CD4-positive, alpha-beta T cell treated with Interferon gamma for 1 hour (primary cell): Measurements from ENCODE around the gene ATF4.
"Not testable (repeated sequence)": the region's sequence is repeated elsewhere in the genome, so short reads cannot be mapped to it uniquely, and the experiment has no call there.

ENCODE experiments used
- DNase-seq: peaks from one replicate; pipeline ENCODE4 v3.0.0-alpha.2; 2020

Gene ATF4

DNA sequence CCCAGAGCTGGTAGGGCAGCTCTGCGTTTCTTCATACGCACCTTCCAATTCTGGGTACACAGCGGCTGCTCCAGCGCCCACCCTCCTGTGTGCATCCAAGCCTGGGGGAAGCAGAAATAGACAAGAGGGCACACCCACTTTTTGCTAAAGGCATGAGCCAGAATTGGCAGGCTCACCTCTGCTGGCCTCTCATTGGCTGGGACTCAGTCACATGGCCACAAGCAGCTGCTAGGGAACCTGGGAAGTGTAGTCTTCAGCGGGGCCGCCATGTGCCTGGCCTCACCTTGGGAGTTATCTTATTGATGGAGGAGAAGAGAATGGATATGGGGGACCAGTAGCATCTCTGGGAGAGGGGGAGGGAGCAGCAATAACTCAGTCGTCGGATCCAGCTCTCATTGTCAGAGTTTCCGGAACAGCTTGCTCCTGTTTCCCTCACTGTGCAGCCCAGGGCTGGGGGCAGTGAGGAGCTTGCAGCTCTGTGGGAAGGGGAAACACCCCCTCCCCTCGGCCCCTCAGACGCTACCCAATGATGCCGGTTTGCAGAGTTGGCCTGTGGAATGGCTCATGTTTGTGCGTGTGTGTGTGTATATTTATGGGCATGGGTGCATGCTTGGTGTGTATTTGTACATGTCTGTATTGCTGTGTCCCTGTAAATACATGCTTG is 30.1 kb upstream of the ATF4 start:
- peak; percentile 88 for DNase-seq

DNA sequence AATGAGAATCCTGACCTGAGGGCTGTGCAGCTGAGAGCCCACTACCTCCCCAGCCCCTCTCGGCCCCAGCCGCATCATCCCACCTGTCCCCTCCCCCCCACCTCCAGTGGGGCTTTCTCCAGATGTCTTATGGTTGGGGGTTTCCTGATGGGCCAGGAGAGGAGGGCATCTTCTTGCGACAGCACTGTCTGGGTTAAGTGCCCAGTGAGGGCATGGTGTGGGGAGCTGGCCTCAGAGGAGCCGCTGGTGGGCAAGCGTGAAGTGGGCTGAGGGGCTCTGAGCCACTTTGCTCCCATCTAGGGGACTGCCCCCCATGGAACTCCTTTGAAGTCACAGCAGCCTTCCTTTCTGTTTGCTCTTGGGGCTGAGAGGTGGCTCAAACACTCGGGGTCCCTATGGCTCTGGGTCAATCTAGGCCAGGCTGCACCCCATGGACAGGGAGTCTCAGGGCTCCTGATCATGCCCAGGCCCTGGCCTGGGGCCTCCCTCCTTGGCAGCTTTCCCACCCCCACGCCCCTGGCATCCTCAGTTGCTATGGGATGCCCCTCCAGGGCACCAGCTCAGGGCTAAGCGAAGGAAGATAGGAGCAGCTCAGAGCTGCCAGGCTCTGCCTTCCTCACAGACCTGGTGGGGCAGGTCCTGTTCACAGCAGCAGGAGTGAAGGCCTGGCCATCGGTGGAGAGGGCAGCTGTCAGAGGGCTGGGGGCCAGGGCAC is 29.2 kb upstream of the ATF4 start:
- no peak for DNase-seq

DNA sequence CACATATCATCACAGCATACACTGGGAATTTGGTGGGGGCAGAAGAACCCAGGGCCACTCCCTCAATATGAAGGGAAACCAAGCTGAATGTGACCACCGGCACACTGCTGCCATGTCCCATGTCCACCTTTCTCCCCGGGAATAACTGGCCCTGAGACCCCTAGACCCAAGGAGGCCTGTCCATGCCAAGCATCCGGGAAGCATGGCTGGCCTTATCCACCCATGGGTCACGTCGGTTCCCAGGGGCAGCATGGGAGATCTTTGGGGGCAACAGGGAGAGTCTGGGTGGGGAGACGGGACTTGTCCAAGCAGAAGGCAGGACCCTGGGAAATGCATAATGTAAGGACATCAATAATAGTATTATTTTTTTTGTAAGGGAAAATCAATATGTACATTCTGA is 28.7 kb upstream of the ATF4 start:
- no peak for DNase-seq

DNA sequence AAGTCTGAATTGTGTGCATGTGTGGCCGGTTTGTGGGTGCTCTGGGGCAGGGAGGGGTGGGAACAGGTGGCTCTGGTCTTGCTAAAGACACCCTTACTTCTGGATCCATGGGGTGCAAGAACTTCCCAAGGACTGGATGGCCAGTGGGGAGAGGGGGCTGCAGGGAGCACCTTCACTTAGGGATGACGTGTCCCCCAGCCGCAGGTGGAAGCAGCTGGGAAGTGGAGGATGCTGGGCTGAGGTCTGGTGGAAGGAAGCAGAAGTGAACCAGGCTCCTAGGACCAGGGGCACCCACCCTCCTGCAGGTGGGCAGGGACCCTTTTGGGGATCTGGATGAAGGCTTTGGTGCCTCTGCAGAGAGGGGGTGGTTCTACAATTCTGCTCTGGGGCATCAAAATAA is 28.2 kb upstream of the ATF4 start:
- no peak for DNase-seq

DNA sequence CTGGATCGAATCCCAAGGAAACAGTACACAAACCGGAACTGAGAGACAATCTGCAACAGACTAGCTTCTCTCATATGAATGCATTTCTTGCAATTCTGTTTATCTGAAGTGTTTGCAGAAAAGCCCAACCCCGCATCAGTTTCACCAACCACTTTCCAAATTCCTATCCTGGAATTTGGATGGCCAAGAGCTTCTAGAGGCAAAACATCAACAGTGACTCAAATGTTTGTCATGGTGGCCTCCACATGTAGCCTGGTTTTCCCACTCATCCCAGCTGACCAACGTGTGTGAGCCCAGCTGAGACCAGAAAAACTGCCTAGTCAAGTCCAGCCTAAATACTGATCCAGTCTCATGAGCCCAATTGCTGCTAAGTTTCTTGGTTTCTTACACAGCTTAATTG is 26.6 kb upstream of the ATF4 start:
- DNase-seq: no peak

DNA sequence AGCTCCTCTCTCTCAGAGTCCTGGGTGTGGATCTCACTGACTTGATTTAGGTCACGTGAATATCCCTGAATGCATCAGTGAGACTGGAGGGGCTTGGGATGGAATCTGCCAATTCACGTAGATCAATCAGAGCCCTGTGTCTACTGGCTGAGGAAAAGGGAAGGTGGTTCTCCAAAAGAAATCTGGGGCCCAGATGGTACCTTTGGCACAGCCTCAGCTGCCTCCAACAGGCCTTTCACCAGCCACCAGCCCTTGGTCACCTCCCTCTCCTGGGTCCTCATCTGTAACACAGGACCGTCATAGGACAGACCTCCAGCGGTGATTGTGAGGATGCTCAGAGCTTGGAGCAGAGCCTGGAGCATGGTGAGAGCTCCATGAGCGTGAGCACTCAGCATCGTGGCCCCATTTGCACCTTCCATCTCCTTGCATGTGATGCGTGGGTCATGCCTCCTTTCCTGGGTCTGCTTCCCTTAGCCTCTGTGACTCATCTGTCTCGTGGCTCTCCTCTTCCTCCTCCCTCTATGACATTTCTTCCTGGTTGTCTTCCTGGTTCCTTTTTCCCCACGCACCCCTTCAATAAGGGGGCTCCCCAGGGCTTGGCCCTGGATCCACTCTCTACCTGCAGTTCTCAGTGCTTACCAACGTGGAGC is 25.8 kb upstream of the ATF4 start:
- DNase-seq: peak; percentile 27

DNA sequence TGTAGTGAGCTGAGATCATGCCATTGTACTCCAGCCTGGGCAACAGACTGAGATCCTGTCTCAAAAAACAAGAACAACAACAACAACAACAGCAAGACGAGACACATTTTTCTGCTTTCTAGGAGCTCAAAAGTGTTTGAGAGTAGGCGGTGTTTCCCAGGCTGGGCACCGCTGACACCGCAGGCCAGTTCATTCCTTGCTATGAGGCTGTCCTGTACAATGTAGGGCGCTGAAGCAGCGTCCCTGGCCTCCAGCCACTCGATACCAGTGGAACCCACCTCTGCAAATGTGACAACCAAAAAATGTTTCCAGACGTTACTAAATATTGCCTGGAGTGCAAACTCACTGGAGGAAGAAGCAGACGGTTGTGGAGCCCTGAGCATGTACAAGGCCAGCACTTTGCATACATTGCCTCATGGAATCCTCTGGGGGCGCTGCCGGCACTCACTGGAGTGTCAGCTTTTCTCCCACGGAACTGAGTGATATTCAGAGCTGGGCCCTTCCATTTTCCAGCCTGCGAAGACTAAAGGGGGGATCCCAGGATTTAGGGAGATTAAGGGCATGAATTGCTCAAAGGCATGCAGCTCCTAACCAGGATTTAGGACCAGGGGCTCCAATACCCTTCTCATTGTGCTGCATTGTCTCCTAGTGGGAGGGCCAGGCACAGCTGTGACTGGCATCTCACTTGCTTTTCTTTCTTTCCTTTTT is 24.1 kb upstream of the ATF4 start:
- peak; percentile 55 for DNase-seq

DNA sequence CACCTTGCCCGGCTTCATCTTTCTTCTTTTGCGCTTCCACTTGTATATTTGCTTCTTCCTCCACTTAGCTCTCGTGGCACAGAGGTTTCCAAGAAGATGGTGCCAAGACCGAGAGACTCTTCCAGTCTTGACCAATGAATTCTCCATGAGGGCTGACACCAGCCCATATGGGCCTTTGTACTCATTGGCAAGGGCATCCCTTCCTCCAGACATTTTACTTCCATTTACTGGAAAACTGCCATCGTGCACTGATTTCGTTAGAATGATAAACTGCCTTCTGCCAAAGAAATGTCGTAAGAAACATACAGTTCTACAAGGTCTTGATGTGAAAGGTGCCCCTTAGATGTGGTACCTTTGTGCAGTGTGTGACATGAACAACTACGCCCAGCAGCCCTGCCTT is 22.9 kb upstream of the ATF4 start:
- no peak for DNase-seq

DNA sequence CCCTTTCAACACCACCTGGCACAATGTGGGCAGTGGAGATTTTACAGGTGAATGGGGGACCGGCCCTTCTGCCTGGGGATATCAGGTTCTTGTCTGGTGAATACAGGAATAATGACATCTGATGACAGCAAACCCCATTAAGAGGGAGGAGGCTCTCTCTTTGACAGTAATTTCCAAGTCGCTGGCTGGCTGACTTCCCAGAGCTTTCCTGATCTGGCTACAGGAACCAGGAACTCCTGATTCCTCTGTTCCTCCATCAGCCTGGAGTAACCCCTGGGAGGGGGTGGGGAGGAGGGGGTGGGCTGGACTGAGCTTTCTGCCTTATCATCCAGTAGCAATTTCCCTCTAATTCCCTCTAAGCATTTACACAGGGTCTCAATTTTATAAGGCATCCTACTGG is 22.0 kb upstream of the ATF4 start:
- DNase-seq: no peak

DNA sequence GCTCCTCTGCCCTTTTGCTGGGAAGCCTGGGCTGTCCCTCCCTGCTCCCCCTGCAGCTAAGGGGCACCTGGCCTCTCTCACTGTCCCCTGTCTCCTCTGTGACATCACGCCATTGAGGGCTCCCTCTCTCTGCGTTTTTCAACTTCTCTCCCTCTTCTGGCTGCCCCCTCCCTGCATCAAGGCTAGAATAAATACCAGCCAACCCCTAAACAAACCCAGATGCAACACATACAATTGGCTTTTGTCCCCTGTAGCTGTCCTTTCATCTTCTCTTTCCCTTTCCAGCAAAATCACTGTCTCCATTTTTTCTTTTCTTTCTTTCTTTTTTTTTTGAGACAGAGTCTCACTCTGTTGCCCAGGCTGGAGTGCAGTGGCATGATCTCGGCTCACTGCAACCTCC is 21.6 kb upstream of the ATF4 start:
- no peak for DNase-seq

DNA sequence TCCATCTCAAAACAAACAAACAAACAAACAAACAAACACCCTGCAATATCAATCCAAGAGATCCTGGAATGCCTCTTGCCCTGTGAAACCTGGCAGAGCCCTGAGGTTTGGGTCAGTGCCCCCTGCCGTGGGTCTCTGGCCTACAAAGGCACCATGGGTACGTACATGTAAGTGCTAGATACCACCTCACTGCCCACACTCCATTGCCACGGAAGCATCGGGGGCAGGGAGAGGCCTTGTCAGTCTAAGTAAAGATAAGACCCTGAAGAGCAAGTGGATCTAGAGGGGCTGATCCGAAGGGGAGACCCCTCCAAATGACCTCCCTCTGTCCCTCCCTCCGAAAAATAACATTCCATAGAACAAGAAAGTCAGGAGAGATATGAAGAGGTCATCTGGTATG is 20.3 kb upstream of the ATF4 start:
- DNase-seq: no peak

DNA sequence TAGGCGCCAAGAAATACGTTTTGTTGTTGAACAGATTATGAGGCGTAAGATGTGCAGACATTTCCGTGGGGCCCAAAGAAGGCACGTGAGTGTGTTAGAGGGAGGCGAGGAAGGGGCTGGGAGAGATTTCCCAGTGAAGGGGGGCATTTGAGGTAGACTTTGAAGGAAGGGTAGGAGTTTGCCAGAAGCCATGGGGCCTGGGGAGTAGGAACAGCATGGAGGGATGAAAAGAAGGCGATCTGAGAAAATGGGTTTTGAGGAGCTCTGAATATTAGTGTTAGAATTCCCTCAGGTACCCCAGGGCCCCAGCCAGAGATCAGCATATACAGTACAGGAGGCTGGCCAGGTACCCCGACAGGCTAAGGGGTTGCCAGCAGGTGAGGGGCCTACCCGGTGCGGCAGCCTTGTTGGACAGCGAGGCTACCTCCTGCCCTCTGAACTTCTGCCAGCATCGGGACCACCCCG is 18.7 kb upstream of the ATF4 start:
- DNase-seq: no peak

DNA sequence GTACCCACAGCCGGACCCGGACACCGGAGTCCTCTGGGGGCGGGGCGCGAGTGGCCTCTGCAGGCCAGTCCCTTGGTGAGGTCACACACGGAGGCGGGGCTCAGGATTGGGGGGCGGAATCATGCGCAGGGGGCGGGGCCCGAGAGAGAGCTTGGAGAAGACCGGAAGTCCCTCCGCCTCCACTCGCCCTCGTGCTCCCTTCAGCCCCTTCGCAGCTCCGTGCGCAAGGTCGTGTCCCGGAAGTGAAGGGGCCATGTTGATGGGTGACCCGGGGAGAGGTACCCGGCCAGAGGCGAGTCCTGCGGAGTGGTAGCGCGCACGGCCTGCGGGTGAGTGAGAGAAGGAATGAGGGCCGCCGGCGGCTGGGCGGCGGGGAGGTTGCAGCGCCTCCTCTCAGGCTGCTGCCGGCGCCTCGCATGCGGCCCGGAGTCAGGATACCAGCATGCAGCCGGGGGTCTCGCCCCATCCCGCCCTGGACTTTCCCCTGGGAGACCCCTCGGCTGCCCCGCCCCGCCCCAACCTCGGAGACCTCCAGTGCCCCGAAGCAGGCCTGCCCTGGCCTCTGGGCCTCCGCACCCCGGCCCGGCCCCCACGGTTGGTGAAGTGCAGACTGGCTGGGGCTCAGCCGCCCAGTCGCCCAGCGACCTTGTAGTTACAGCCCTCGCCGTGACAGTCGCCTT is 18.1 kb upstream of the ATF4 start, which contains the start of gene MIEF1:
Gene MIEF1, plus strand, starts transcription at position 182 of the 680 bp plus-strand sequence. CDS start 9,005 bp downstream, outside the sequence.
- peak; percentile 94 for DNase-seq

DNA sequence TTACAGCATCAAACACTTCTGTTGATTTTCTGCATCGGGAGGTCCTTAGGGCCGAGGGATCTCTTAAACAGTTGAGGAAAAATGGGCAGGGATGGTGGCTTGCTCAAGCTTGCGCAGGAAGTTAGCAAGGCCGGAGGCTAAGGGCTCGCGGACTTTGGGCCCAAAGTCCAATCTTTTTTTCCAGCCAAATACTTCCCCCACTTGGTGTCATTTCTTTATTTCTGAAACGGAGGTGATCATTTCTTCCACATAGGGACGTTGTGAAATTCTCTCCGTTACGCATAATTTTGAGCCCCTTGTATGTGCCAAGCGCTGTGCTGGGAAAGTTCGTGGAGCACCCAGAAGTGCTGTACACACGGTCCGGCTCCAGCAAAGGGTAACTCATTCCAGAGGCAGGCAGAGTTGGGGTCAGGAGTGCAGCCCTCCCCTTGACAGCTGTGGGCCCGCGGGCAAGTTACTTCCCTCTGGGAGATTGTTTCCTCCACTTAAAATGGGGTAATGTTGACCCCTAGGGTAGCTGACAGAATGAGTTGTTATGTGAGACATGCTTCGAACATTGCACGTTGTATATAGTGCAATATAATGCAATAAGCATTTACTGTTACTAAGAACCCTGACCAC is 17.5 kb upstream of the ATF4 start:
- no peak for DNase-seq

DNA sequence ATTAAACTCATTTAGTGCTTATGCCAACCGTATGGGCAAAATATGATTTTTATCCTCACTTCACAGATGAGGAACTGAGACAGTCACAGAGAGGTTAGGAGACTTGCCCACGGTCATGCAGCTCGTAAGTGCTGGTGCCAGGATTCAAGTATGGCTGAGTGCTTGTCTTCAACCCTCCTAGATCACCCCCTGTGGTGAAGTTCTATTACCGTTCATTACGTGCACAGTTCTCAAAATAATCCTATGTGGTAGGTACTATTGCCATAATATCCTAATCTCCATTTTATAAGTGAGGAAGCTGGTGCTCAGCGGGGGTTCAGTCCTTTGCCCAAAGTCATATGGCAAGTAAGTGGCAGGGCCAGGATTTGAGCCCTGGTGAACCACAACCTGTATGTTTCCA is 16.7 kb upstream of the ATF4 start:
- no peak for DNase-seq

DNA sequence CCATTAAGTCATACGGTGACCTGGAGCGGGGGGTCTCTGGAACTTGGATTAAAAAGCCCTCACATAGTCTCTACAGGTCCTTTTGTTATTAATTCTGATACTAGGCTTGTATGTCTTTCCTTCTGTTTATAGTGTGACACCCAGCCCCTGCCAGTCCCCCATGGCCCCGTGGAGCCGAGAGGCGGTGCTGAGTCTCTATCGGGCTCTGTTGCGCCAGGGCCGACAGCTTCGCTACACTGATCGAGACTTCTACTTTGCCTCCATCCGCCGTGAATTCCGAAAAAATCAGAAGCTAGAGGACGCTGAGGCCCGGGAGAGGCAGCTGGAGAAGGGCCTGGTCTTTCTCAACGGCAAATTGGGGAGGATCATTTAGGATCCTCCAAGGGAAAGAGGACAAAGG is 16.3 kb upstream of the ATF4 start:
- no peak for DNase-seq

DNA sequence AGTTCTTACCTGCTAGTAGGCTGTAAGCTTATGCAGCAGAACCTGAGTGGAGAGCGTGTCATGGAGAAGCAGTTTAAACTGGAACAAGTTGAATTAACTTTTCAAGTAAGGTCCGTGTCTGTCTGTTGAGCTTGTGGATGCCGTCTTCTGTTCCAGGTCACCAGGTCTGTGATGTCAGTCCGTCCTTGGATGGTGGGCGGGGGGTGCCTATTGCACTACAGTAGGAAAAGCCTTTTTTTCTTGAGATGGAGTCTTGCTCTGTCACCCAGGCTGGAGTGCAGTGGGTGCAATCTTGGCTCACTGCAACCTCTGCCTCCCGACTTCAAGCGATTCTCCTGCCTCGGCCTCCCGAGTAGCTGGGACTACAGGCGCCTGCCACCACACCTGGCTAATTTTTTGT is 13.3 kb upstream of the ATF4 start:
- DNase-seq: not testable (repeated sequence)

DNA sequence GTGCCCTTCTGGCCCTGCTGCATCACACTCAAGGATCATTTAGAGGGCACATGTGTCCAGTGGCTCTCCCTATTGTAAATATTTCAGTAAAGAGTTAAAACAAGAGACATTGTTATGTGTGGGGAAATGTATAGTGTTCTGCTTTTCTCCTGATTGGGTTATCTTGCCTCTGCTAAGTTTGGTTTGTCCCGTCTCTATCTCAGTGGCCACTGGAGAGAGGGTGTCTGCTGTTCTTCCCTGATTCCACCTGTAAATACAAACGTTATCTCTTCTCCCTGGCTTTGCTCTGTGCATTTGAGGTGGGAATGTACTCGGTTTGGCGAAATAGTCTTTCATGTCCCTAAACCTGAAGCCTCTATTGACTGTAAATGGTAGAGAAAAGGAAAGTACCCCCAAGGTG is 12.0 kb upstream of the ATF4 start:
- DNase-seq: no peak

DNA sequence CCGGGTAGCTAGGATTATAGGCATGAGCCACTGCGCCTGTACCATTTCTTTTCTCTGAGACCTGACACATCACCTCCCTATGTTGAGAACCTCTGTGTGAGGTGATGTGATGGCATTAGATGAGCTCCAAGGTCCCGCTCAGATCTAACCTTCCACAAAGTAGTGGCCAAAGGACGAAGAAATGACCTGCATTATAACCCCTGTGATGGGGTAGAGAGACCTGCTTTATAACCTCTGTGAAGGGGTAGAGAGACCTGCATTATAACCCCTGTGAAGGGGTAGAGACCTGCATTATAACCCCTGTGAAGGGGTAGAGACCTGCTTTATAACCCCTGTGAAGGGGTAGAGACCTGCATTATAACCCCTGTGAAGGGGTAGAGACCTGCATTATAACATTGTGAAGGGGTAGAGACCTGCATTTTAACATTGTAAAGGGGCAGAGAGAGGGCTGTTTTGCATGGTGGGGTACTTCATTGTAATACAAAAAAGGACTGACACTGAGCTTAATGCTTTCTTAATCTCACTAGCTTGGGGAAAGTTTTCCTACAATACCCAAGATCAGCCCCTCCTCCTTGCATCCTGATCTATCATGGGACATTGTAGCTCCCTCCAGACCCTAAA is 9.7 kb upstream of the ATF4 start:
- DNase-seq: no peak

DNA sequence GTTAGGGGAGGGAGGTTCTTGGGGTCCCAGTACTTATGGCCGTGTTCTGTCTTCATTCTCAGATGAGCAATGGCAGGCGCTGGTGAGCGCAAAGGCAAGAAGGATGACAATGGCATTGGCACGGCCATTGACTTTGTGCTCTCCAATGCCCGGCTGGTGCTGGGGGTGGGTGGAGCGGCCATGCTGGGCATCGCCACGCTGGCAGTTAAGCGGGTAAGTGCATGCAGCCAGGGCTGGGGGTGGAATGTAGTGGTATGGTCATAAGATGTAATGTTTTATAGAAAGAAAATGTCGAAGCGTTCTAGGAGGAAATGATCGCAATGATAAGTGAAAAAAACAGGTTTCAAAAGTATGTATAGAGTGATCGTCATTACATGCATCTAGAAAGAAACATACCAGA is 9.1 kb upstream of the ATF4 start:
- DNase-seq: no peak

DNA sequence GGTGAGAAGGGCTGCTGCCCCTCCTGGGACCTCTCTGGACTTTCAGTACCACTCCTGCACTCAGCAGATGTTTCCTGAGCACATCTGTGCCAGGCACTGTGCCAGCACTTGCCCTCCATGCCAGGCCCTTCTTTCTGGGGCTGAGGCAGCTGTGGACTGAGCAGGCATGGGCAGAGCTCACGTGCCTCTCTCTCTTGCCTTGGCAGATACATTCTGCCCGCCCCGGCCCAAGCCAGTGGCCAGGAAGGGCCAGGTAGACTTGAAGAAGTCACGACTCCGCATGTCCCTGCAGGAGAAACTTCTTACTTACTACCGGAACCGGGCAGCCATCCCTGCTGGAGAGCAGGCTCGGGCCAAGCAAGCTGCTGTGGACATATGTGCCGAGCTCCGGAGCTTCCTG is 8.3 kb upstream of the ATF4 start:
- no peak for DNase-seq

DNA sequence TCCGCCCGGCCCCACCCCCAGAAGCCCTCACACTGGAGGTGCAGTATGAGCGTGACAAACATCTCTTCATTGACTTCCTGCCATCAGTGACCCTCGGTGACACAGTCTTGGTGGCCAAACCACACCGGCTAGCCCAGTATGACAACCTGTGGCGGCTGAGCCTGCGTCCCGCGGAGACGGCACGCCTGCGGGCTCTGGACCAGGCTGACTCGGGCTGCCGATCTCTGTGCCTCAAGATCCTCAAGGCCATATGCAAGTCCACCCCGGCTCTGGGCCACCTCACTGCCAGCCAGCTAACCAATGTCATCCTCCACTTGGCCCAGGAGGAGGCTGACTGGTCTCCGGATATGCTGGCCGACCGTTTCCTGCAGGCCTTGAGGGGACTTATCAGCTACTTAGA is 6.6 kb upstream of the ATF4 start:
- no peak for DNase-seq
